Smooth muscle cell (in vitro differentiated cells): ENCODE data around the gene SIGLEC11. TPM values are rescaled to one million over a fixed set of nuclear protein-coding genes. Genes with fewer than 3 reads are reported as not detected.

Experiments
- DNase-seq: peaks from one replicate; lab custom pipeline; 2025; ENCODE audit not compliant: unreplicated experiment; lab: John Stamatoyannopoulos, UW
- H2AFZ ChIP-seq: fragments of 200-600 bp; sonication (generic); 2 replicates; pipeline ENCODE4 v1.6.0; 2016; ENCODE audit warnings: antibody characterized with exemption, low read depth, mild to moderate bottlenecking
- H3F3A ChIP-seq: fragments of 200-600 bp; sonication (generic); 2 replicates; pipeline ENCODE4 v1.6.0; 2017; ENCODE audit warnings: antibody characterized with exemption, low read depth
- H3K27ac ChIP-seq: fragments of 200-600 bp; sonication (generic); 2 replicates; pipeline ENCODE4 v1.5.1; 2016; ENCODE audit warnings: low read depth, mild to moderate bottlenecking
- H3K27me3 ChIP-seq: fragments of 200-600 bp; sonication (generic); 2 replicates; pipeline ENCODE4 v1.6.1; 2016; ENCODE audit warnings: low read depth, mild to moderate bottlenecking
- H3K36me3 ChIP-seq: fragments of 200-600 bp; sonication (generic); 2 replicates; pipeline ENCODE4 v1.5.1; 2016; ENCODE audit warnings: low read depth
- H3K4me1 ChIP-seq: fragments of 200-600 bp; sonication (generic); 2 replicates; pipeline ENCODE4 v1.5.1; 2016; ENCODE audit warnings: low read depth
- H3K4me2 ChIP-seq: fragments of 200-600 bp; sonication (generic); 2 replicates; pipeline ENCODE4 v1.6.0; 2016; ENCODE audit warnings: mild to moderate bottlenecking
- H3K4me3 ChIP-seq: fragments of 200-600 bp; sonication (generic); 2 replicates; pipeline ENCODE4 v1.5.1; 2016; ENCODE audit warnings: mild to moderate bottlenecking
- H3K79me2 ChIP-seq: fragments of 200-600 bp; sonication (generic); 2 replicates; pipeline ENCODE4 v1.6.0; 2016; ENCODE audit warnings: low read depth, mild to moderate bottlenecking
- H3K9ac ChIP-seq: fragments of 200-600 bp; sonication (generic); 2 replicates; pipeline ENCODE4 v1.6.0; 2016; ENCODE audit warnings: low read depth
- H3K9me3 ChIP-seq: fragments of 200-600 bp; sonication (generic); replicated peaks from 2 replicates; pipeline ENCODE4 v1.5.1; 2016; ENCODE audit warnings: low read depth
- H4K20me1 ChIP-seq: fragments of 200-600 bp; sonication (generic); 2 replicates; pipeline ENCODE4 v1.6.0; 2016; ENCODE audit warnings: low read depth
- CTCF ChIP-seq: fragments of 200-600 bp; sonication (generic); IDR thresholded peaks from 2 replicates; pipeline ENCODE4 v1.5.1; 2017; ENCODE audit warnings: borderline replicate concordance, mild to moderate bottlenecking, antibody characterized with exemption; ENCODE audit not compliant: insufficient read depth, poor library complexity, severe bottlenecking
- WGBS: methylation state at CpG from one replicate; pipeline ENCODE4 v1.1.7; 2016; ENCODE audit warnings: low lambda C conversion rate; 5-methylcytosine and 5-hydroxymethylcytosine counted together
- polyA plus RNA-seq: library from polyadenylated mRNA; unstranded; fragments of >200 nt; fragmentation: Nextera tagmentation; extraction: Ambion mirVana; gene quantifications from 2 replicates; pipeline ENCODE4 v1.2.1, GENCODE V29; 2016
- total RNA-seq: library from RNA; depleted of rRNA; stranded (reverse); fragments of >200 nt; gene quantifications from 2 replicates; pipeline ENCODE4 v1.2.3, GENCODE V29; 2014

The SIGLEC11 gene
- total and polyA plus RNA-seq, 2 experiments from 2014 or later = not detected

GRCh38 chr19:49954092-49954829 is 6.7 kb downstream of the SIGLEC11 start:
- H3K4me1 ChIP-seq = no peaks in the 10 kb centered on the region
- H3K36me3 ChIP-seq = no peaks in the 10 kb centered on the region
- TF ChIP-seq CTCF = no peak
- H3K4me3 ChIP-seq = no peak overlapping the region
- no peak overlapping the region for H3K9ac ChIP-seq
- no peaks in the 10 kb centered on the region for H3K9me3 ChIP-seq
- no peaks in the 10 kb centered on the region for H3F3A ChIP-seq
- no peaks in the 10 kb centered on the region for H4K20me1 ChIP-seq
- no peak overlapping the region for H3K4me2 ChIP-seq
- H3K27ac ChIP-seq = no peak overlapping the region
- 77% methylated on average over 12 of the region's 12 CpGs for WGBS
- H2AFZ ChIP-seq = no peak overlapping the region
- DNase-seq = no peak
- no peaks in the 10 kb centered on the region for H3K79me2 ChIP-seq
- no peaks in the 10 kb centered on the region for H3K27me3 ChIP-seq

GRCh38 chr19:49953416-49953815 is 7.6 kb downstream of the SIGLEC11 start:
- H2AFZ ChIP-seq = no peak overlapping the region
- no peaks in the 10 kb centered on the region for H4K20me1 ChIP-seq
- no peak for TF ChIP-seq CTCF
- no peaks in the 10 kb centered on the region for H3F3A ChIP-seq
- DNase-seq = no peak
- no peaks in the 10 kb centered on the region for H3K27me3 ChIP-seq
- no peaks in the 10 kb centered on the region for H3K36me3 ChIP-seq
- H3K4me3 ChIP-seq = no peak overlapping the region
- WGBS = 91% methylated on average over 7 of the region's 7 CpGs
- no peaks in the 10 kb centered on the region for H3K79me2 ChIP-seq
- no peaks in the 10 kb centered on the region for H3K4me1 ChIP-seq
- H3K9ac ChIP-seq = no peak overlapping the region
- no peak overlapping the region for H3K4me2 ChIP-seq
- no peaks in the 10 kb centered on the region for H3K9me3 ChIP-seq
- no peak overlapping the region for H3K27ac ChIP-seq

- Histone ChIP-seq H3K9me3 (no peaks in the 10 kb centered on the region), H3F3A (no peaks in the 10 kb centered on the region), H3K27ac (no peak overlapping the region), H3K4me3 (no peak overlapping the region), H3K4me1 (no peaks in the 10 kb centered on the region), H4K20me1 (no peaks in the 10 kb centered on the region), H3K36me3 (no peaks in the 10 kb centered on the region), H3K9ac (no peak overlapping the region), H2AFZ (no peak overlapping the region), H3K27me3 (no peaks in the 10 kb centered on the region), H3K79me2 (no peaks in the 10 kb centered on the region), H3K4me2 (no peak overlapping the region)
- no peak for TF ChIP-seq CTCF
- 94% methylated on average over 13 of the region's 13 CpGs for WGBS
- no peak for DNase-seq
These were observed 8.1 kb downstream of the SIGLEC11 start for GRCh38 chr19:49952906-49953305.

GRCh38 chr19:49952479-49952836 is 8.5 kb downstream of the SIGLEC11 start:
- H2AFZ ChIP-seq = no peak overlapping the region
- TF ChIP-seq CTCF = no peak
- H3K79me2 ChIP-seq = no peaks in the 10 kb centered on the region
- no peak overlapping the region for H3K9ac ChIP-seq
- H3K27ac ChIP-seq = no peak overlapping the region
- no peak overlapping the region for H3K4me2 ChIP-seq
- no peaks in the 10 kb centered on the region for H3K27me3 ChIP-seq
- H3K4me1 ChIP-seq = no peaks in the 10 kb centered on the region
- H4K20me1 ChIP-seq = no peaks in the 10 kb centered on the region
- no peaks in the 10 kb centered on the region for H3K9me3 ChIP-seq
- DNase-seq = no peak
- H3K4me3 ChIP-seq = no peak overlapping the region
- H3F3A ChIP-seq = no peaks in the 10 kb centered on the region
- H3K36me3 ChIP-seq = no peaks in the 10 kb centered on the region
